ENCODE data around the gene SPNS1. TPM values are rescaled to one million over a fixed set of nuclear protein-coding genes. Genes with fewer than 3 reads are reported as not detected.

The SPNS1 gene
- total RNA-seq, 3 donors from 2014 or later (not counting 1 experiment from before 2014, with no cell fraction given), result 36.0 to 44.3 (median 36.9) TPM

DNA sequence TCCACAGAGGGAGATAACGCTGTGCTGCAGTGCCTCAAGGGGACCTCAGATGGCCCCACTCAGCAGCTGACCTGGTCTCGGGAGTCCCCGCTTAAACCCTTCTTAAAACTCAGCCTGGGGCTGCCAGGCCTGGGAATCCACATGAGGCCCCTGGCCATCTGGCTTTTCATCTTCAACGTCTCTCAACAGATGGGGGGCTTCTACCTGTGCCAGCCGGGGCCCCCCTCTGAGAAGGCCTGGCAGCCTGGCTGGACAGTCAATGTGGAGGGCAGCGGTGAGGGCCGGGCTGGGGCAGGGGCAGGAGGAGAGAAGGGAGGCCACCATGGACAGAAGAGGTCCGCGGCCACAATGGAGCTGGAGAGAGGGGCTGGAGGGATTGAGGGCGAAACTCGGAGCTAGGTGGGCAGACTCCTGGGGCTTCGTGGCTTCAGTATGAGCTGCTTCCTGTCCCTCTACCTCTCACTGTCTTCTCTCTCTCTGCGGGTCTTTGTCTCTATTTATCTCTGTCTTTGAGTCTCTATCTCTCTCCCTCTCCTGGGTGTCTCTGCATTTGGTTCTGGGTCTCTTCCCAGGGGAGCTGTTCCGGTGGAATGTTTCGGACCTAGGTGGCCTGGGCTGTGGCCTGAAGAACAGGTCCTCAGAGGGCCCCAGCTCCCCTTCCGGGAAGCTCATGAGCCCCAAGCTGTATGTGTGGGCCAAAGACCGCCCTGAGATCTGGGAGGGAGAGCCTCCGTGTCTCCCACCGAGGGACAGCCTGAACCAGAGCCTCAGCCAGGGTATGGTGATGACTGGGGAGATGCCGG is 42.0 kb upstream of the SPNS1 start:
- Histone ChIP-seq H3K36me3 (ENCODE audit: control insufficient read depth, insufficient read depth, low read length) (no peaks in the 10 kb centered on the region), H3K4me3 (ENCODE audit: low read length) (peak overlapping the region; percentile 40), H3K4me1 (ENCODE audit: control insufficient read depth, insufficient read depth, low read length) (peaks cover 42% of the 10 kb centered on the region), H3K27me3 (ENCODE audit: control insufficient read depth, insufficient read depth, low read length) (no peaks in the 10 kb centered on the region), H3K27ac (ENCODE audit: low read length) (peak overlapping the region; percentile 44), H3K9me3 (ENCODE audit: control insufficient read depth, insufficient read depth, low read length) (no peaks in the 10 kb centered on the region)
- TF ChIP-seq, protein P1, sequence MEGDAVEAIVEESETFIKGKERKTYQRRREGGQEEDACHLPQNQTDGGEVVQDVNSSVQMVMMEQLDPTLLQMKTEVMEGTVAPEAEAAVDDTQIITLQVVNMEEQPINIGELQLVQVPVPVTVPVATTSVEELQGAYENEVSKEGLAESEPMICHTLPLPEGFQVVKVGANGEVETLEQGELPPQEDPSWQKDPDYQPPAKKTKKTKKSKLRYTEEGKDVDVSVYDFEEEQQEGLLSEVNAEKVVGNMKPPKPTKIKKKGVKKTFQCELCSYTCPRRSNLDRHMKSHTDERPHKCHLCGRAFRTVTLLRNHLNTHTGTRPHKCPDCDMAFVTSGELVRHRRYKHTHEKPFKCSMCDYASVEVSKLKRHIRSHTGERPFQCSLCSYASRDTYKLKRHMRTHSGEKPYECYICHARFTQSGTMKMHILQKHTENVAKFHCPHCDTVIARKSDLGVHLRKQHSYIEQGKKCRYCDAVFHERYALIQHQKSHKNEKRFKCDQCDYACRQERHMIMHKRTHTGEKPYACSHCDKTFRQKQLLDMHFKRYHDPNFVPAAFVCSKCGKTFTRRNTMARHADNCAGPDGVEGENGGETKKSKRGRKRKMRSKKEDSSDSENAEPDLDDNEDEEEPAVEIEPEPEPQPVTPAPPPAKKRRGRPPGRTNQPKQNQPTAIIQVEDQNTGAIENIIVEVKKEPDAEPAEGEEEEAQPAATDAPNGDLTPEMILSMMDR (IDR thresholded peaks at IDR 0.05), result no peak
- DNase-seq (no peak), ATAC-seq (no peak)
- H3K4me1 Mint-ChIP-seq, result peaks cover 26 to 42% of the 10 kb centered on the region in 2 donors
- 79% methylated on average over 20 of the region's 20 CpGs for WGBS (ENCODE audit: insufficient coverage)
- H3K27me3 Mint-ChIP-seq (ENCODE audit: low read depth in 2 of 2), result no peaks in the 10 kb centered on the region
- intact Hi-C loops (cut with micrococcal nuclease), result no loop called here
- H3K36me3 Mint-ChIP-seq, result no peaks in the 10 kb centered on the region
- H3K4me3 Mint-ChIP-seq, result no peak overlapping the region
- no peaks in the 10 kb centered on the region for H3K9me3 Mint-ChIP-seq
- H3K27ac Mint-ChIP-seq, result no peak overlapping the region

DNA sequence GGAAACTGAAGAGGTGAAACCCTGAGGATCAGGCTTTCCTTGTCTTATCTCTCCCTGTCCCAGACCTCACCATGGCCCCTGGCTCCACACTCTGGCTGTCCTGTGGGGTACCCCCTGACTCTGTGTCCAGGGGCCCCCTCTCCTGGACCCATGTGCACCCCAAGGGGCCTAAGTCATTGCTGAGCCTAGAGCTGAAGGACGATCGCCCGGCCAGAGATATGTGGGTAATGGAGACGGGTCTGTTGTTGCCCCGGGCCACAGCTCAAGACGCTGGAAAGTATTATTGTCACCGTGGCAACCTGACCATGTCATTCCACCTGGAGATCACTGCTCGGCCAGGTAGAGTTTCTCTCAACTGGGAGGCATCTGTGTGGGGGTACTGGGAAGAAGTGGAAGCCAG is 41.4 kb upstream of the SPNS1 start:
- Histone ChIP-seq H3K9me3 (ENCODE audit: control insufficient read depth, insufficient read depth, low read length) (no peaks in the 10 kb centered on the region), H3K4me1 (ENCODE audit: control insufficient read depth, insufficient read depth, low read length) (peaks cover 42% of the 10 kb centered on the region), H3K27ac (ENCODE audit: low read length) (no peak overlapping the region), H3K4me3 (ENCODE audit: low read length) (peak overlapping the region; percentile 1), H3K27me3 (ENCODE audit: control insufficient read depth, insufficient read depth, low read length) (no peaks in the 10 kb centered on the region), H3K36me3 (ENCODE audit: control insufficient read depth, insufficient read depth, low read length) (no peaks in the 10 kb centered on the region)
- DNase-seq, result no peak
- no peaks in the 10 kb centered on the region for H3K36me3 Mint-ChIP-seq
- TF ChIP-seq, protein P1 (IDR thresholded peaks at IDR 0.05), result no peak
- no peak overlapping the region for H3K4me3 Mint-ChIP-seq
- no peak for ATAC-seq
- no peak overlapping the region for H3K27ac Mint-ChIP-seq
- no peaks in the 10 kb centered on the region for H3K9me3 Mint-ChIP-seq
- 83% methylated on average over 8 of the region's 8 CpGs for WGBS (ENCODE audit: insufficient coverage)
- peaks cover 26 to 46% of the 10 kb centered on the region in 2 donors for H3K4me1 Mint-ChIP-seq
- no peaks in the 10 kb centered on the region for H3K27me3 Mint-ChIP-seq (ENCODE audit: low read depth in 2 of 2)
- intact Hi-C loops (cut with micrococcal nuclease), result no loop called here

DNA sequence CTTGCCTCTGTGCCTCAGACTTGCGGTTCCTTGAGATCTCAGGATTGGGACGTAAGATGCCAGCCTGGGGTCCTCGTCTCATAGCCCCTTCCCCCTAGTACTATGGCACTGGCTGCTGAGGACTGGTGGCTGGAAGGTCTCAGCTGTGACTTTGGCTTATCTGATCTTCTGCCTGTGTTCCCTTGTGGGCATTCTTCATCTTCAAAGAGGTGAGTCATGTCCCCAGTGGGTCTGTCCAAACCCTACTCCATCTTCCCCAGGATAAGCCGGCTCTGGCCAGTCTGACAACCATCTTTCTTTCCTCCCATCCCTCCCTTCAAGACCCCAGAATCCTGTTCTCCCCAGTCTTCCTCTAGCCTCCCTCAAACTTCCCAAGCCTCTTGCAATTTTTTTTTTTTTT is 39.2 kb upstream of the SPNS1 start:
- Mint-ChIP-seq H3K4me1 (peaks cover 23 to 47% of the 10 kb centered on the region in 2 donors), H3K4me3 (peak overlapping the region; percentile 60), H3K27ac (no peak overlapping the region), H3K9me3 (no peaks in the 10 kb centered on the region), H3K27me3 (ENCODE audit: low read depth in 2 of 2) (no peaks in the 10 kb centered on the region), H3K36me3 (no peaks in the 10 kb centered on the region)
- Histone ChIP-seq H3K27me3 (ENCODE audit: control insufficient read depth, insufficient read depth, low read length) (no peaks in the 10 kb centered on the region), H3K27ac (ENCODE audit: low read length) (no peak overlapping the region), H3K4me3 (ENCODE audit: low read length) (no peak overlapping the region), H3K4me1 (ENCODE audit: control insufficient read depth, insufficient read depth, low read length) (peaks cover 37% of the 10 kb centered on the region), H3K36me3 (ENCODE audit: control insufficient read depth, insufficient read depth, low read length) (no peaks in the 10 kb centered on the region), H3K9me3 (ENCODE audit: control insufficient read depth, insufficient read depth, low read length) (no peaks in the 10 kb centered on the region)
- 97% methylated on average over 4 of the region's 4 CpGs for WGBS (ENCODE audit: insufficient coverage)
- TF ChIP-seq, protein P1 (IDR thresholded peaks at IDR 0.05), result no peak
- ATAC-seq (no peak), DNase-seq (no peak)
- intact Hi-C loops (cut with micrococcal nuclease), result no loop called here
